NCI-H1930 (cell line): ENCODE data around the gene CCT2.
A peak's percentile ranks its signal among the peaks of the same experiment; 100 is the strongest.
"Not testable (repeated sequence)": the region's sequence is repeated elsewhere in the genome, so short reads cannot be mapped to it uniquely, and the experiment has no call there.

ENCODE experiments used
- DNase-seq, 2 experiments: peaks; one replicate each; lab custom pipeline; 2025; lab: John Stamatoyannopoulos, UW

Gene CCT2

DNA sequence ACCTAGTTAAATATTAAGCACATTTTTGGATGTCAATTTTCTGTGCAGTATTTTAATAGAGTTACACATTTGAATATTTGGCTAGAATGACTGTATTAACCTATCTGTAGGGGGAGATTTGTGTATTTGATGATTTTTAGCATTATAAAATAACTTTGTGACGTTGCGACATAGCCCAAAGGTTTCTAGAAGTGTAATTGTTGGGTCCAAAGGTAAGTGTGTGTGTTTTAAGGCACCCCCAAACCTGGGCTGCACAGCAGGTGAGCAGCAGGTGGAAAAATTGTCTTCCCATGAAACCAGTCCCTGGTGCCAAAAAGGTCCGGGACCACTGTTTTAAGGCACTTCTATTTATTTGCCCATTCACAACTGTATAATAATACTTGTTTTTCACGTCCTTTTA lies 3.3 kb downstream of the CCT2 start:
- DNase-seq: no peak

DNA sequence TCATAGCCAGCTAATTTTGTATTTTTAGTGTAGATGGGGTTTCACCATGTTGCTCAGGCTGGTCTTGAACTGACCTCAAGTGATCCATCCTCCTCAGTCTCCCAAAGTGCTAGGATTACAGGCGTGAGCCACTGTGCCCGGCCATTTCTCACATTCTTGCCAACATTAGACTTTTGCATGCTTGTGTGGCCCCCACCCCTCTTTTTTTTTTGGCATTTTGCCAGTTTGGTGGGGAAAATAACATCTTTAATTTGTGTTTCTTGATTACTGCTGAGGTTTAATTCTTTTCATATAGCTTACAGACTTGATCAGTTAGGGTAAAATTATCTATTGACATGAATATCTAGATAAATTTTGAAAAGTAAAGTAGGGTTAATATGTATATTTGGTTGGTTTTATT lies 3.8 kb downstream of the CCT2 start:
- DNase-seq: no peak

DNA sequence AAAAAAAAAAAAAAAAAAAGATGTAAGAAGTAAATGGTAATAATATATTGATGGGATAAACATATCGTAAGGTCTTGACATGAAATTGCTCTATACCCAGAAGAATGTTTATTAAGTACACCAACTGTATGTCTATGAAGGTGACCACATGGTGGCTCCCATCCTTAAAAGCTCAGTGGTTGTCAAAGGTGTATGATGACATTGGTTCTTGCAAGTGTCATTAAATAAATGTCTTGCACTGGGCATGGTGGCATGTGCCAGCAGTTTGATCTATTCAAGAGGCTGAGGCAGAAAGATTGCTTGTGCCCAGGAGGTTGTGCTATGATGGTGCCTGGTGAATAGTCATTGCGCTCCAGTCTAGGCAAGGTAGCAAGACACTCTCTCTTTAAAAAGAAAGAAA lies 10.4 kb downstream of the CCT2 start:
- DNase-seq: no peak

DNA sequence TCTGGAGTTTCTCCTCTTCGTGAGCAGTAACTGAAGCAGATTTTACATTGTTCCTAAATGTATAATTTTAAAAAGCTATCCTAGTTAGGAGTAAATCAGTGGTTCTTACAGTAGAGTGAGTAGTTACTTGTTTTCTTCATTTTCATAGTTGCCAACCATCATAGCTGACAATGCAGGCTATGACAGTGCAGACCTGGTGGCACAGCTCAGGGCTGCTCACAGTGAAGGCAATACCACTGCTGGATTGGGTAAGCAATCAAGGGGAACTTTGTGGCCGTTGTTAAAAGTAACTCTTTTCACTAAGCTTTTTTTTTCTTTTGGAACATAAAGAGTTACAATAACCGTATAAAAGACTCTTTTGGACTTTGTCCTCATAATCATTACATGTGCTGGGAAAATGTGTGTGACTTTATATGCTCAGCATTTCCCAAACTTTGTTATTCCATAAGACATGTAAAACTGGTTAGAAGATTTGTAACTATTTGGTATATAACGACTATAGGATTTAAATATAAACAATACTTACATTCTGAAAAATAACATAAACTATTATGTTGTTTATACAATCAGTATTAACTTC lies 13.0 kb downstream of the CCT2 start:
- DNase-seq: no peak

DNA sequence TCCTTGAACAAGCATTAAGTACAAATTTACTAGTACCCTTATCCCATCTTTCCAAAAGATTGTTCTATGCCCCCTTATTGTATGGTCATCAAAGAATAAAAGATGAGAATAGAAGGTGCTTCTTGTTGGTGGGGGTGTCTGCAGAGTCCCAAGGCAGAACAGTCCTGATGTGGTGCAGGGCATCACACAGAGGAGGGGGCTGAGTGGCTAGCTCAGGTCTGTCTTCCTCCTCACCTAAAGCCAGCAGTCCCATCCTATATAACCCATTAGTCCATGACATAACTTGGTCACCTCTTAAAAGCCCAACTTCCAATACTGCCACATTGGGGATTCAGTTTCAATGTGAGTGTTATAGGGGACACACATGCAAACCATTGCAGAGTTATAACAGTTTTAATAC lies 15.5 kb downstream of the CCT2 start:
- DNase-seq: no peak

DNA sequence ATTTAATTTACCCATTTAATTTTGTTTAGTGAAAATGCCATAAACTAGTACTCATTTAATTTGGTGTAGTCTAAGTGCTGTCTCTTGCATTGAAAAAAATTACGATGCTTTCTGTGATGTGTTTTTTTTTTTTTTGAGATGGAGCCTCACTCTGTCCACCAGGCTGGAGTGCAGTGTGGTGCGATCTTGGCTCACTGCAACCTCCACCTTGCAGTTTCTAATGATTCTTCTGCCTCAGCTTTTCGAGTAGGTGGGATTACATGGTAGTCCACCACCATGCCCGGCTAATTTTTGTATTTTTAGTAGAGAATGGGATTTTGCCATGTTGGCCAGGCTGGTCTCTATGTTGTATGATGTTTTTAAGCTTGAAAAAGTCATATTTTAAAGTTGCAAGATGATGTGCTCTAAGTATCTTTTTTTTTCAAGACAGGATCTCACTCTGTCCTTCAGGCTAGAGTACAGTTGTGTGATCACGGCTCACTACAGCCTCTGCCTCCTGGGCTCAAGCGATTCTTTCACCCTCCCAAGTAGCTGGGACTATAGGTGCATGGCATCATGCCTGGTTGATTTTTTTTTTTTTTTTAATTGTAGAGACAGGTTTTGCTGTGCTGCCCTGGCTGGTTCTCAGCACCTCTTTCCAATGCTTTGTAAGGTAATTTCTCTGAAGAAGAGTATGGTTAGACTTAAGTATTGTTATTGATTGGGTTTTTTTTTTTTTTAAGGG lies 16.9 kb downstream of the CCT2 start:
- DNase-seq: no peak

DNA sequence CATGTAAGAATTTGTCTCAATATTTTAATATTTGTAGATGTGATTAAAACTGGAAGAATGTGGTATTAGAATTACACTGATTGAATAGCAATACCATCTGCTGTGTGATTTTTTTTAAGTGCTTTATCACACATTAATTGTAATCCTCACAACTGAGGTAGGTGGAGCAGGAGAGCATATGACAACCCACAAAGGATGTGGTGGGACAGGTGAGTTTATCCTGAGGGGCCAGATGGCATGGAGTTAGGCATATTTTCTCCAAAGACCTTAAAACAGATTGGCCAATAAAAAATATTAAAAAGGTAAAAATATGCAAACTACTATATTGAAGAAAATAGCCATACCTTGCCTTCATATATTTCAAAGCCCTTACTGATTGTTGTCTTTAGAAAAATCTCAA lies 17.7 kb downstream of the CCT2 start:
- DNase-seq: no peak

DNA sequence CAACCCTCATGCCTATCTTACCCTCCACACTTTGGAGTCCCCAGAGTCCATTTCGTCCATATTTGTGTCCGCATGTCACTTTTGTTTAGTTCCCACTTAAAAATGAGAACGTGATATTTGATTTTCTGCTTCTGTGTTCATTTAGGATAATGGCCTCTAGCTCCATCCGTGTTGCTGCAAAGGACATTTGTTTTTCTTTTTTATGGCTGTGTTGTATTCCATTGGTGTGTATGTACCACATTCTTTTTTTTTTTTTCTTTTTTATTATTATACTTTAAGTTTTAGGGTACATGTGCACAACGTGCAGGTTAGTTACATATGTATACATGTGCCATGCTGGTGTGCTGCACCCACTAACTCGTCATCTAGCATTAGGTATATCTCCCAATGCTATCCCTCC lies 18.3 kb downstream of the CCT2 start:
- not testable (repeated sequence) for DNase-seq

DNA sequence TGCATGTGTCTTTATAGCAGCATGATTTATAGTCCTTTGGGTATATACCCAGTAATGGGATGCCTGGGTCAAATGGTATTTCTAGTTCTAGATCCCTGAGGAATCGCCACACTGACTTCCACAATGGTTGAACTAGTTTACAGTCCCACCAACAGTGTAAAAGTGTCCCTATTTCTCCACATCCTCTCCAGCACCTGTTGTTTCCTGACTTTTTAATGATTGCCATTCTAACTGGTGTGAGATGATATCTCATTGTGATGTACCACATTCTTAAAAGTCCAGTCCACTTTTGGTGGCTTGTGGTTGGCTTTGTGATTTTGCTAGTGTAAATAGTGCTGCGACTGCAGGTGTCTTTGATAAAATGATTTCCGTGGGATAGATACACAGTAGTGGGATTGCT lies 19.0 kb downstream of the CCT2 start:
- not testable (repeated sequence) for DNase-seq

DNA sequence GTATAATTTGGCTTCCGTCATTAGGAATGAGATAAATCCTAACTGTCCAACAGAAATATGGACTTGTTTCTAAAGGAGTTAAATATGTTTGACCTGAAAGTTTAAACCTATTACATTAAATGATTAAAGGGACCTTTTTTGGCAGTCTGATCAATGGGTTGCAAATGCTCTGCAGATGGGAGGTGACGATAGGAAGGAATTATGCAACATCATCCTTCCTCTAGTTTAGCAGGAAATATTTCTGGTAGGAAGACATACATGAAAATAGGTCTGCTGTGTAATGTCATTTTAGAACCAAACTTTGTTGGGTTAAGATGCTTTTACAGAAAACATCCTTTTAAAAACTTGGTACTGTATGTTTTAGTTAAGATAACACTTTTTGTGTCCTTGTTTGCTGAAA lies 22.9 kb downstream of the CCT2 start:
- DNase-seq: no peak

DNA sequence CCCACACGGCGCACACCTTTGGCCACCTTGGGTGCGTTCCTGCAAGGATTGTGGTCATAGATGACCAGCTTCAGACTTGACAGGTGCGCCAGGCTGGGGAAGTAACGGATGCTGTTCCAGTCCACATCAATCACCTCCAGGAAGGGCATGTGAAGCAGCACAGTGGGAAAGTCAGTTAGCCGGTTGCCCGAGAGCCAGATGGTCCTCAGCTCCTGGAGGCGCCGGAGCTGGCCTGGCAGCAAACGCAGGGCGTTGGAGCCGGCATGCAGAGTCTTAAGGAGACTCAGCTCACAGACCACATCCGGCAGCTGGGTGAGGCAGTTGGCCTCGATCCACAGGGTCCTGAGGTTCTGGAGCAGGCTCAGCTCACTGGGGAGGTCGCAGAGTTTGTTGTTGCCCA lies 24.9 kb downstream of the CCT2 start:
- no peak for DNase-seq

DNA sequence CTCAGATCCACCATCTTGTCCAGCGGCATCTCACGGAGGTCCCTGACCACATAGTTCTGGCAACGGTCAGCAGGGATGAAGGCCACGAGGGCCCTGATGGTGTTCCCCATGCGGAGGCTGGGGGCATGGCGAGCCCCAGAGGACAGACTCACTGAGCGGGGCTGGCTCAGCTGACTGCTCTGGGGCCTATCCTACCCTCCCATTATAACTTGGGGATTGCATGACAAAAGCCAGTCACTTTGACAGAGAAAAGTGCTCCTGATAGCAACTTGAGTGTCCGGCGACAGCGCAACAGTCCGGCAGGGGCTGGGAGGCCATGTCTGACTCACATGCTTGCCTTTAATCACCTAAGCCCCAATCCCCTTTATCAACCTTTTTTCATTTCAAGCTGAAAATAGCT lies 25.5 kb downstream of the CCT2 start, which contains the start of gene LRRC10:
Gene LRRC10 (minus strand): TSS at position 179 of the 400 bp plus-strand sequence. CDS start 69 bp downstream, at position 110.
- no peak for DNase-seq

DNA sequence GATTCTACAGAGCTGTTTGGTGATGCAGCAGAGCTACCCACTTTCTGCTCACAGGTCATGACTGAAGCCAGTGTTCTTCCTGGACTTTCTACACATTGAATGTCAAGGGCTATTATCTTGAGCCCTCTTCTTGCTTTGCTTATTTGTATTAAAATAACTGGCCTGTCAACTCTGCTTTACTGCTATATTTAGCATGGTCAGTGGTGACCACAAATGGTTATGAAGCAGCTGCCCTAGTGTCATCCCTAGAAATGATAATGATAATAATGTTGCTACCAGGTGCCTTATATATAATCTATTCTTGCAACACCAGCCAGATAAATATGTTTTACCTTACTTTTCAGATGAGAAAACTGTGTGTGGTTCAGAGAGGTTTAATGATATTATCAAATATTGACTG lies 28.1 kb downstream of the CCT2 start:
- DNase-seq: no peak

DNA sequence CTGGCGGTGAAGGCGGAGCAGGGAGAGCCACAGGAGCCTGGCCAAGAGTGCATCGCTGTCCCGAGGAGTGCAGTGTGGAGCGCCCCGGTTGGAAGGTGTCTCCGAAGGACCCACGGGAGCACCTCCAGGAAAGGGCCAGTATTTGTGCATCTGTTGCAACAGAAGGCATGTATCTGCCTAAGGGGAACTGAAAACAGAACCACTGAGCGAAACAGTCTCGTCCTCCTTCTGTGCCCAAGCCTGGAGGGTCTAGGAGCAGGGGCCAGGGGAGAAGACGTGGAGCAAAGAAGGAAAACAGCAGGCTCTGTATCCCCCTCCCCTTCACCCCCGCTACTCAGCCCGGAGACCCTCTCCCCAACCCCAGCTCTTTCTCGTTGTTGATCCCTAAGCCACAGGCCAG lies 30.8 kb downstream of the CCT2 start:
- no peak for DNase-seq

DNA sequence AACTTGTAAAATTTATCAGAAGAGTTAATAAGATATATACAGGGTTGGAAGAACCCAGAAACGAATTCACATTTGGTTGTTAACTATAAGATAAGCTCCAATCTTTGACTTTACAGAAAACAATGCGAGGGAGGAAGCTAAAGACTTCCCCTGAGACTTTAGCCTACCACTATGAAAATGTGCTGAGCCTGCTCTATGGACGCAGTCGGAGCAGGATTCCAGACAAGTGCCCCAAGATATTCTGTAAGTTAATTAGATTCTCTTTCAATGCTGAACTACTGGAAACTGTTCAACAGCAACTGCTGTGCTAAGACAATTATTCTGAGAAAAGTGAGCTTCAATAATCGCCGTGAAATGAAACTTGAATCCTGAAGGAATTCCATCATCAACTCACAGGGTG lies 33.8 kb downstream of the CCT2 start:
- no peak for DNase-seq

DNA sequence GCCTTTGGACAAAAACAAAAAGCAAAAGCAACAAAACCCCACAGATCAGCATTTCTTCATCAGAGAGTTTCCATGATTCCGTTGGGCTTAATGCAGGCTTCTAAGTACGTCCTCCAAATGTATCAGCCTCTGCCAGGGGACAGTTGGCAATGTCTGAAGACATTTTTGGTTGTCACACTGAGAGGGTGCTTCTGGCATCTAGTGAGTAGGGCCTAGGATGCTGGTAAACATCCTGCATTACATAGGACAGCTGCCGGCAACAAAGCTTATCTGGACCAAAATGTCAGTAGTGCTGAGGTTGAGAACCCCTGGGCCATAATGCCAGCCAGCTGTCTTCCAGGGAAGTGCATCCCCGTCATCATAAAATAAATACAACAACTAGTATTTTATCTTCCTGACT lies 34.8 kb downstream of the CCT2 start:
- DNase-seq: no peak

DNA sequence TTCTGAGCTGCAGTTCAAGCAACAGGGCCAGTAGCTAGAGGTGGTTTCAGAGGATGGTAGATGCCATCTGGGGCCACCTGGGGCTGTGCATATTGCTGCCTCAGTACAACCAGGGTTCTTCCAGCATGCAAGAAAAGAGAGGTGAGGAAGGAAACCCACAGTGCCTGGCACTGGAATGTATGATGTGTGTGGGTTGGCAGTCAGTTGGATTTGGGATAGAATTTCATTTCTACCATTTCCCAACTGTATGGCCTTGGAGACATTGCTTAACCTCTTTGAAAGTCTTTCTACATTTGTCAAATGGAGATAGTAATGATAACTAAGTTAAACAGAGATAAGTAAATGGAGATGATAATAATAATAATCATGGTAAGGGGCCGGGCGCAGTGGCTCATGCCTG lies 35.7 kb downstream of the CCT2 start:
- DNase-seq: no peak

DNA sequence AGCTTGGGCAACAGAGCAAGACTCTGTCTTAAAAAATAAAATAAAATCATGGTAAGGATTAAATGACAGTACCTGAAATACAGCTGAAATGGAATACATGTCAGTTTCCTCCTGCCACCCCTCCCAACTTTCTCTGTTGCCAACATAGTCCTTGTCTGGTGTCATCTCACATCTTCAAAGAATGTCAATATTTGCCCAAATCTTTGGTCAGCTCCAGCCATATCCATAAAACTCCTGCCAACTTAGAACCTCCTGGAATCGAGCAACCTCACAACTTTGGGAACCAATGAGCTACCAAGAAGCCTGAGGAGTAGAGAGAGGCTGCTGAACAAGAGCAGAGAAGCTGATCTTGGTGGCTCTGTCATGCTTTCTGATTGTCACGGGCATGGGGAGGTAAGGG lies 36.3 kb downstream of the CCT2 start:
- no peak for DNase-seq

DNA sequence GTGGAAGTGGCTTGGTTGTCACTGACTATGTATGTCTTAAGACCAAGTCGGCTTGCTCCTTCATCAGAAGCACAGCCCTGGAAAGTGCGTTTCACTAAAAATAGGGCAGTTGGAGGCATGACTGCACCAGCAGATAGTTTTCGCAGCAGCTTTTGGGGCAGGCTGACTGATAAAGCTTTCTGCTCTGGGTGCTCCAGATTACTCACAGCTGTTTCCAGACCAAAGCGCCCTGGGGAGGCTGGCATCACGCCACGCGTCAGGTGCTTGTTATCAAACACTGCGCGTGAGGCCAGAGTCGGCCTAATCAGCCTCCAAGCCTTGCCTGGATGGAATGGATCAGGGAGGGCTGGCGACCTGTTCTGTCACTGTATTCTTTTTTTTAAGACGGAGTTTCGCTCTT lies 38.7 kb downstream of the CCT2 start:
- no peak for DNase-seq

DNA sequence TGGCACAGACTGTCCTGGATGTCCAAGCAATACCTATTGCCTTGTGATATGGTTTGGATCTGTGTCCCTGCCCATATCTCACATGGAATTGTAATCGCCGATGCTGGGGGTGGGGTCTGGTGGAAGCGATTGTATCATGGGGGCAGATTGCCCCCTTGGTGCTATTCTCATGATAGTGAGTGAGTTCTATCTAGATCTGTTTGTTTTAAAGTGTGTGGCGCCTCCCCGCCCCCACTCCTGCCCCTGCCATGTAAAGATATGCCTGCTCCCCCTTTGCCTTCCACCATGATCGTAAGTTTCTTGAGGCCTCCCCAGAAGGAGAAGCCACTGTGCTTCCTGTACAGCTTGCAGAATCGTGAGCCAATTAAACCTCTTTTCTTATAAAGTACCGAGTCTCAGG lies 42.2 kb downstream of the CCT2 start:
- no peak for DNase-seq

DNA sequence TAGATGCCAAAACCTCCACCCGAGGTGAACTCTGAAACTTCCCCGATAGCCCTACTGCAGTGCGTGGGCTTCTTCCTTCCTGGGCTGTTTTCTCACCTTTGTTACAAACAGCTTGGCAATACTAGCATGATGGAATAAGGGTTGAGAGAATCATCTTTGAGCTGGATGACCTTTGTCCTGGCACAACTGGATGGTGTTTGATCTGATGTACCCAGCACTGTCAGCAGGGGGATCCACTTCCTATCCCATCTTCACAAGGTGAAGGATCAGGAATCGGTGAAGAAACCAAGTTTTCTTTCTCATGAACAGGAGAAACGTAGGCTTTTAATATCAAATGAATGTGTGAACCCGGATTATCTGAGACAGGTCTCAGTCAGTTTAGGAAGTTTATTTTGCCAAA lies 44.9 kb downstream of the CCT2 start:
- no peak for DNase-seq

DNA sequence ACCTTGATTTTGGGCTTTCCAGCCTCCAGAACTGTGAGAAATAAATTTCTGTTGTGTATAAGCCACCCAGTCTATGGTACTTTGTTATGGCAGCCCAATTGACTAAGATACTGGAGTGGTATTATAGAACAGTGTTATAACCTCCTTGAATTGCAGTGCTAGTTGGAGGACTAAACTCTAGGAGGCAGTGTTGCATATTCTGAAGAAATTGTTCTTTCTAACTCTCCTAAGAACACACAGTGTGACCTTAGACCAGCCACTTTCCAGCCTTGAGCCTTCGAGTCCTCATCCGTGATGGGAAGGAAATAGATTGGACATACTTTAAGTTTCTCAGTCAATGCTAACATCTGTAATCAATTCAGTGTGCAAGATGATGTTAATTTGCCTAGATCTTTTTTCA lies 47.8 kb downstream of the CCT2 start:
- no peak for DNase-seq

DNA sequence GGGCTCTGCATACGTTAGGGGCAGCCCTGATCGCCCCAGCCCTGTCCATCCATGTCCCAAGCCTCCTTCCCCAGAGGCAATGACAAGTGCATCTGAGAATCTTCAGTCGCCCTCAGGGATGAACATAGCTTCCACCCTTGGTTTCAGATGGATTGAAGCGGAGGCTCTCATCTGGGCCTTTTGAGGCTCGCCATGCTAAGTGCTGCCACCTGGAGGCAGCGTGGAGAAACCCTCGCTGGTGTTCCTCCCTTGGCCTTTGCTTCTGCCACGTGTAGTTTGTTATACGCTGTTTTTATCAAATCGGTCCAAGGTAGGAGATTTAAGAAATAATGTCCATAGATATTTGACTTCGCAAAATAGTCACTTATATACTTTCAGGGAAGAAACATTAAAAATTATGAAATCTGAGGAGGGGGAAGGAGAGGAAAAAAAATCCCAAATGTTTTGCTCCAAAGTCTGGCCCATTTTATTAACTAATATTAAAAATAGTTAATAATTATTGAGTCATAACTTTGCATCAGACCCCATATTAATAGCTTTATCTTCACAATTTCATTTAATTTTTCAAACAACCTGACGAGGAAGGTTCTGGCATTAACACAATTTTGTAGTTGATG lies 54.2 kb downstream of the CCT2 start:
- peak; percentile 19 for DNase-seq

DNA sequence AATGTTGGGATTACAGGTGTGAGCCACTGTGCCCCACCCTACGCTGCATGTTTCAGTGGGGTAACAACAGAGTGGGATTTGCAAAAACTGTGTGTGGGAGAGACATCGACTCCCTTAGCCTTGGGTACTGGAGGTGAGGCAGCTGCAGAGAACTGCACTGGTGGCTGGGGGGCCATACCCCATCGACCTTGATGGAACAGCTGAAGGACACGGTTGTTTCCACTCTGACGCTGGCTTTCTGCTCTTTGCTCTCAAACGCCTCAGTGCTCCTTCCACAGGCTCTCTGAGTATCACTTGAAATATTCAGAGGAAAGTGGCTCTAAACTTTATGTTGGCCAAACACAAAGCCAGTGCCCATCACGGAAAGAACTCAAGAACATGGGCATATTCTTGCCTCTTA lies 56.3 kb downstream of the CCT2 start:
- no peak for DNase-seq
